GM23248 (cell line): ENCODE data around the gene LUC7L3.

Experiments
- EZH2 ChIP-seq: fragments of 200-600 bp; sonication (generic); IDR thresholded peaks from 2 replicates; pipeline ENCODE4 v1.6.1; 2018; ENCODE audit warnings: antibody characterized with exemption, mild to moderate bottlenecking; ENCODE audit not compliant: insufficient read depth, poor library complexity, severe bottlenecking
- EZH2phosphoT487 ChIP-seq: fragments of 200-600 bp; sonication (generic); IDR thresholded peaks from 2 replicates; pipeline ENCODE4 v1.6.1; 2018; ENCODE audit warnings: antibody characterized with exemption, moderate library complexity, mild to moderate bottlenecking, low read depth; ENCODE audit not compliant: insufficient read depth

- TF ChIP-seq EZH2phosphoT487 (no peak), EZH2 (no peak)
Observed at GRCh38 chr17:50805486-50805885, 86.1 kb downstream of the LUC7L3 start.
